Measurements from ENCODE around the gene MNX1. TPM values are rescaled to one million over a fixed set of nuclear protein-coding genes. Genes with fewer than 3 reads are reported as not detected.
A peak's percentile ranks its signal among the peaks of the same experiment; 100 is the strongest.

Gene MNX1
- total and polyA plus RNA-seq, 9 of the 15 experiments (the other 6 are each of a cell fraction or from before 2014, with no cell fraction given), result 0.15 to 8.0 (median 1.4) TPM

GRCh38 chr7:157043745-157044144 lies 33.3 kb upstream of the MNX1 start:
- FAIRE-seq (no peak), ATAC-seq (no peak), DNase-seq (ENCODE audit: extremely low read depth in 1 of 4, low spot score in 3 of 4) (peak in 2 of 4 experiments; percentile 17 to 20)
- CTCF ChIA-PET (ENCODE audit: low intra/inter-chr PET ratio), result no interaction called here
- WGBS (ENCODE audit: insufficient coverage, low coverage, missing lambda C conversion rate), result 3% methylated on average over 12 of the region's 12 CpGs
- Histone ChIP-seq H3K9ac (ENCODE audit: insufficient read depth in 1 of 2, low read depth in 2 of 2, low read length in 2 of 2) (peak overlapping the region in 1 of 2 experiments; percentile 59; a peak in 1 of 4 replicates), H3K27ac (ENCODE audit: extremely low read depth, low read depth, low read length) (no peak overlapping the region), H3K4me1 (replicated peaks in 1 of 2; ENCODE audit: control insufficient read depth in 2 of 2, insufficient read depth in 2 of 2, low read length in 2 of 2) (peaks cover 10 to 26% of the 10 kb centered on the region in 2 experiments; a peak in 4 of 5 replicates), H3K4me3 (no peak overlapping the region), H3K4me2 (ENCODE audit: insufficient read depth, low read length) (no peak overlapping the region), H3K36me3 (ENCODE audit: control insufficient read depth, insufficient read depth, low read length) (no peaks in the 10 kb centered on the region), H3K27me3 (ENCODE audit: control insufficient read depth in 2 of 2, insufficient read depth in 2 of 2, low read length in 2 of 2) (peaks cover 77 to 90% of the 10 kb centered on the region in 2 experiments), H4K20me1 (replicated peaks; ENCODE audit: control insufficient read depth, insufficient read depth, low read length) (peaks cover 9% of the 10 kb centered on the region; the same call in 1 of the 2 replicates), H2AFZ (ENCODE audit: low read depth, low read length) (no peak overlapping the region), H3K9me1 (ENCODE audit: control insufficient read depth, insufficient read depth, low read length) (peaks cover 3% of the 10 kb centered on the region), H3K79me2 (ENCODE audit: control insufficient read depth, insufficient read depth, low read length) (no peaks in the 10 kb centered on the region), H3K9me3 (replicated peaks; ENCODE audit: control insufficient read depth, insufficient read depth, low read depth, low read length) (0 out of 2 replicates have a peak, but pooled peaks cover 2% of the 10 kb centered on the region)
- no TSS peak for BruUV-seq (replicated peaks)
- POLR2A ChIA-PET, result interaction anchor here (0.7 to 1.7 kb wide), 7 partner anchors 15 to 366 kb away, joined by 3 to 6 read pairs (median 3); no protein-coding TSS in a partner anchor
- intact Hi-C loops (cut with micrococcal nuclease) (no loop called here), in situ Hi-C loops (cut with MboI) (no loop called here)
- TF ChIP-seq RAD51 (IDR thresholded peaks at IDR 0.05; ENCODE audit: borderline replicate concordance, low read depth), result no peak
- TF ChIP-seq POLR3A (IDR thresholded peaks at IDR 0.05; ENCODE audit: borderline replicate concordance, extremely low read depth, insufficient read depth, insufficient read length), result no peak
- TF ChIP-seq ZNF318 (IDR thresholded peaks at IDR 0.05; ENCODE audit: borderline replicate concordance in 1 of 2, low read depth in 1 of 2), result no peak
